Breast epithelium (tissue), 4 donors: ENCODE data around the gene MGARP. TPM values are rescaled to one million over a fixed set of nuclear protein-coding genes. Genes with fewer than 3 reads are reported as not detected.
"Not testable (repeated sequence)": the region's sequence is repeated elsewhere in the genome, so short reads cannot be mapped to it uniquely, and the experiment has no call there.

Experiments used
- DNase-seq, 2 donors: peaks; one replicate each; pipeline ENCODE4 v3.0.0-alpha.2; 2019; ENCODE audit warnings: low spot score in 2 of 2
- H3K27ac ChIP-seq, 2 donors: fragments of 200-600 bp; sonication (generic) in 1 of 2; one replicate each; pipeline ENCODE4 v1.5.1; 2016 to 2019; ENCODE audit warnings: mild to moderate bottlenecking in 1 of 2
- H3K27me3 ChIP-seq, 2 donors: fragments of 200-600 bp; sonication (generic) in 1 of 2; one replicate each; pipeline versions ENCODE4 v1.5.1 to v1.6.0; 2017 to 2019; ENCODE audit warnings: control low read depth in 1 of 2, mild to moderate bottlenecking in 1 of 2
- H3K36me3 ChIP-seq: fragments of 200-600 bp; one replicate; pipeline ENCODE4 v1.5.1; 2019
- H3K4me1 ChIP-seq, 2 donors: fragments of 200-600 bp; sonication (generic); one replicate each; pipeline ENCODE4 v1.5.1; 2016 to 2019; ENCODE audit warnings: control low read depth in 1 of 2
- H3K4me3 ChIP-seq, 3 donors: fragments of 200-600 bp; sonication (generic); 1 replicate in 2 of 3; 2 replicates in 1 of 3; pipeline ENCODE4 v1.5.1; 2016 to 2019; ENCODE audit warnings: mild to moderate bottlenecking in 3 of 3, moderate library complexity in 2 of 3
- H3K9me3 ChIP-seq, 2 donors: fragments of 200-600 bp; sonication (generic) in 1 of 2; one replicate each; pipeline ENCODE4 v1.5.1; 2016 to 2019; ENCODE audit warnings: control low read depth in 1 of 2
- CTCF ChIP-seq, 3 donors: fragments of 450-650 bp; IDR thresholded peaks; one replicate each; pipeline ENCODE4 v1.5.1; 2016 to 2017; ENCODE audit warnings: antibody characterized with exemption in 3 of 3, mild to moderate bottlenecking in 3 of 3, moderate library complexity in 3 of 3
- POLR2A ChIP-seq: fragments of 450-650 bp; IDR thresholded peaks from one replicate; pipeline ENCODE4 v1.6.1; 2016; ENCODE audit warnings: antibody characterized with exemption, mild to moderate bottlenecking, moderate library complexity
- POLR2AphosphoS5 ChIP-seq, 3 donors: sonication (generic); formaldehyde crosslinking; IDR thresholded peaks; one replicate each; pipeline ENCODE4 v1.6.1; 2017; ENCODE audit warnings: antibody characterized with exemption in 3 of 3
- intact Hi-C: fragments of 100-400 bp; cut with DNase I; formaldehyde crosslinking; loops from one replicate; pipeline ENCODE4 v1.15.1; 2023; ENCODE audit warnings: low total_unique reads
- total RNA-seq, 3 donors: library from RNA; depleted of rRNA; stranded (reverse); fragments of >200 nt; gene quantifications; one replicate each; pipeline ENCODE4 v1.1.0, GENCODE V29; 2016

MGARP gene
- total RNA-seq, result 1 to 10 TPM in 2 of 3 donors, not detected in 1; 1.6 to 3.8 TPM

- peak within 1 kb of the TSS; percentile 43 to 73 (median 53) for H3K4me3 ChIP-seq
- H3K4me1 ChIP-seq, result peaks cover 0 to 4% of the 10 kb centered on the region in 2 donors
- no peaks in the 10 kb centered on the region for H3K36me3 ChIP-seq
- intact Hi-C loops, result no loop called here
- H3K27me3 ChIP-seq, result peaks cover 0 to 4% of the 10 kb centered on the region in 2 donors
- DNase-seq, result no peak
- no peak within 1 kb of the TSS for H3K27ac ChIP-seq
- H3K9me3 ChIP-seq, result no peaks in the 10 kb centered on the region
- TF ChIP-seq POLR2AphosphoS5 (IDR thresholded peaks at IDR 0.05) (no peak), POLR2A (no peak), CTCF (IDR thresholded peaks at IDR 0.05) (no peak)
Observed at GRCh38 chr4:139279760-139280620, at the start of gene MGARP. Gene MGARP, minus strand, starts transcription at chr4:139280225. Its CDS starts 67 bp downstream, at chr4:139280158.

GRCh38 chr4:139329665-139330200 is 49.7 kb upstream of the MGARP start:
- Histone ChIP-seq H3K4me1 (peaks cover 0 to under 1% of the 10 kb centered on the region in 2 donors), H3K27me3 (no peaks in the 10 kb centered on the region), H3K27ac (no peak overlapping the region), H3K9me3 (peaks cover 0 to 5% of the 10 kb centered on the region in 2 donors), H3K4me3 (no peak overlapping the region), H3K36me3 (no peaks in the 10 kb centered on the region)
- no peak for TF ChIP-seq POLR2AphosphoS5 (IDR thresholded peaks at IDR 0.05)
- TF ChIP-seq POLR2A, result no peak
- TF ChIP-seq CTCF (IDR thresholded peaks at IDR 0.05), result no peak
- no peak for DNase-seq
- intact Hi-C loops, result no loop called here

- H3K4me1 ChIP-seq, result peaks cover 0 to 6% of the 10 kb centered on the region in 2 donors
- no peak for DNase-seq
- TF ChIP-seq CTCF (IDR thresholded peaks at IDR 0.05), result no peak
- TF ChIP-seq POLR2AphosphoS5 (IDR thresholded peaks at IDR 0.05), result no peak
- TF ChIP-seq POLR2A, result no peak
- H3K9me3 ChIP-seq, result peaks cover 0 to 5% of the 10 kb centered on the region in 2 donors
- H3K27me3 ChIP-seq, result no peaks in the 10 kb centered on the region
- H3K4me3 ChIP-seq, result no peak overlapping the region
- H3K27ac ChIP-seq, result peak overlapping the region in 1 of 2 donors; percentile 30
- H3K36me3 ChIP-seq, result no peaks in the 10 kb centered on the region
- intact Hi-C loops, result no loop called here
Observed at GRCh38 chr4:139324620-139325019, 44.6 kb upstream of the MGARP start.

GRCh38 chr4:139322541-139322940 is 42.5 kb upstream of the MGARP start:
- H3K27me3 ChIP-seq, H3K27ac ChIP-seq, H3K36me3 ChIP-seq, H3K4me3 ChIP-seq, H3K9me3 ChIP-seq, DNase-seq, H3K4me1 ChIP-seq, intact Hi-C loops: not testable (repeated sequence)

- H3K27me3 ChIP-seq, H3K36me3 ChIP-seq, H3K4me3 ChIP-seq, DNase-seq, H3K27ac ChIP-seq, intact Hi-C loops, H3K4me1 ChIP-seq, H3K9me3 ChIP-seq: not testable (repeated sequence)
Observed at GRCh38 chr4:139322070-139322469, 42.0 kb upstream of the MGARP start.

- no peak for TF ChIP-seq POLR2A
- no peak for TF ChIP-seq POLR2AphosphoS5 (IDR thresholded peaks at IDR 0.05)
- no peak for TF ChIP-seq CTCF (IDR thresholded peaks at IDR 0.05)
- no peak for DNase-seq
- Histone ChIP-seq H3K9me3 (no peaks in the 10 kb centered on the region), H3K27ac (no peak overlapping the region), H3K27me3 (no peaks in the 10 kb centered on the region), H3K36me3 (no peaks in the 10 kb centered on the region), H3K4me1 (peaks cover 0 to 5% of the 10 kb centered on the region in 2 donors), H3K4me3 (no peak overlapping the region)
- intact Hi-C loops, result no loop called here
Observed at GRCh38 chr4:139319571-139319970, 39.5 kb upstream of the MGARP start.
